HG03354 (cell line): ENCODE results near the gene TRIP13.
A peak's percentile ranks its signal among the peaks of the same experiment; 100 is the strongest.
"Not testable (repeated sequence)": the region's sequence is repeated elsewhere in the genome, so short reads cannot be mapped to it uniquely, and the experiment has no call there.

ENCODE experiments used
- ATAC-seq: cut with Tn5 transposase; IDR thresholded peaks from one replicate; pipeline ENCODE4 v1.9.1; 2021; ENCODE audit warnings: mild to moderate bottlenecking; ENCODE audit not compliant: unreplicated experiment, poor library complexity, severe bottlenecking

TRIP13 gene

GRCh38 chr5:892394-893136 lies at the start of gene TRIP13, which contains the start of gene BRD9:
TSS of gene TRIP13 (plus strand) at chr5:892884. CDS start at chr5:892999, 115 bp downstream.
TSS of gene BRD9 (minus strand) at chr5:892801. CDS start at chr5:892657, 144 bp downstream.
- peak; percentile 98 for ATAC-seq

GRCh38 chr5:843371-843770 lies 49.3 kb upstream of the TRIP13 start:
- not testable (repeated sequence) for ATAC-seq

DNA sequence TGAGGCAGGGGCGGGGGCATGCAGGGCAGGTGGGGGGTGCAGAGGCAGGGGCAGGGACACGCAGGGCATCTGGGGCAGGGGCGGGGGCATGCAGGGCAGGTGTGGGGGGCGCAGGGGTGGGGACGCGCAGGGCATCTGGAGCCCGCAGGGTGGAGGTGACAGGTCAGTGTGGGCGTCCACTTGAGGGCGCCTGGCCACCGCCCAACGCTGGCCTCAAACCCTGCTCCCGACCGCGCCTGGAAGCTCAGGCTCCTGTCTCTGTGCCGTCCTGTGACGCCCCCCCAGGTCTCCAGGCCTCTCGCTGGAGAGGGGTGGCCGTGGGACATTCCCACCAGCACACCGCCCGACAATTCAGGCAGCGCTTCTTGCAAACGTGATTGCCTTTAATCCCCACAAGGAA lies 48.8 kb upstream of the TRIP13 start:
- not testable (repeated sequence) for ATAC-seq

DNA sequence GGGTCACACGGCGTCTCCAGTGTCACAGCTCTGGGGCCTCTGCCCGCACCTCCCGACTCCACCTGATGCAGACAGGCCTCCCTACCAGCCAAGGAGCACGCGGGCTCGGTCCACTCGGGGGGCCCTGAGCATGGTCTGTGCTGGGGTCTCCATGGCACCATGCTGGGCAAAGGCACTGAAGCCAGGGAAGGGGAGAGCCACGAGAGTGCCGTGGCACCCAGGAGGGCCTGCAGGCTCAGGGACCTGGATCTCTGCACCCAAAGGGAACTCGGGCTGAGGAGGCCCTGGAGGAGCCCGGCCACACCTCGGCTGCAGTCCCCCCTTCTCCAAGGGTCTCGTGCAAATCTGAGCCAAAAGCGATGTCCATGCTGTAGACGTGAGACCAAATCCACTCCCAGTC lies 48.3 kb upstream of the TRIP13 start:
- not testable (repeated sequence) for ATAC-seq

DNA sequence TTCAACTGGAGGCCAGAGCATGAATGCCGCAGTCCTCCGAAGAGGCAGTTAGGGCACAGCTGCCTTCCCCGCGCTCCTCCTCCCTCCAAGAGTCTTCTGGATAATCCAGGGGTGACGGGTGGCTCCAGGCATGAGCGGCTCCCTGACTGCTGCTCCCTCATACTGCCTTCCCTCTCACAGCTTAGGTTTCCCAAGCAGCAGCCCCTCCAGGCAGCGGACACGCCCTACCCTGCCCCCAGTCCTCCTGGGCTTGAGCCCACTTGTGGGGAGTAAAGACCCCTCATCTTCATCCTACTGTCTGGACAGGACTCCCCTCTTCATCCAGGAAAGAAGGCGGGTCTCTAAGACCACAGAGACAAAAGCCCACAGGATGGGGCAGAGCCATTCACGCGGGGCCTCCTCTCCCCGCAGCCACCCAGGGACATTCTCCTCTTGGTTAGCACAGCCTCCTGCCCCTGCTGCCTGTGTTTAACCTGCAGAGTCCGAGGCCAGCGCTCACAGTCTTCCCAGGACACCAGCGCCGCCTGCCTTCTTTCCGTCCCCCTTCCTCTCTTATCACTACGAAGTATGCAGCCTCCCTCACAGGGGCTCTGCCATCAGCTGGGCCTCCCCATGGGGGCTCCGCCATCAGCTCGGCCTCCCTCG lies 47.5 kb upstream of the TRIP13 start:
- ATAC-seq: not testable (repeated sequence)

DNA sequence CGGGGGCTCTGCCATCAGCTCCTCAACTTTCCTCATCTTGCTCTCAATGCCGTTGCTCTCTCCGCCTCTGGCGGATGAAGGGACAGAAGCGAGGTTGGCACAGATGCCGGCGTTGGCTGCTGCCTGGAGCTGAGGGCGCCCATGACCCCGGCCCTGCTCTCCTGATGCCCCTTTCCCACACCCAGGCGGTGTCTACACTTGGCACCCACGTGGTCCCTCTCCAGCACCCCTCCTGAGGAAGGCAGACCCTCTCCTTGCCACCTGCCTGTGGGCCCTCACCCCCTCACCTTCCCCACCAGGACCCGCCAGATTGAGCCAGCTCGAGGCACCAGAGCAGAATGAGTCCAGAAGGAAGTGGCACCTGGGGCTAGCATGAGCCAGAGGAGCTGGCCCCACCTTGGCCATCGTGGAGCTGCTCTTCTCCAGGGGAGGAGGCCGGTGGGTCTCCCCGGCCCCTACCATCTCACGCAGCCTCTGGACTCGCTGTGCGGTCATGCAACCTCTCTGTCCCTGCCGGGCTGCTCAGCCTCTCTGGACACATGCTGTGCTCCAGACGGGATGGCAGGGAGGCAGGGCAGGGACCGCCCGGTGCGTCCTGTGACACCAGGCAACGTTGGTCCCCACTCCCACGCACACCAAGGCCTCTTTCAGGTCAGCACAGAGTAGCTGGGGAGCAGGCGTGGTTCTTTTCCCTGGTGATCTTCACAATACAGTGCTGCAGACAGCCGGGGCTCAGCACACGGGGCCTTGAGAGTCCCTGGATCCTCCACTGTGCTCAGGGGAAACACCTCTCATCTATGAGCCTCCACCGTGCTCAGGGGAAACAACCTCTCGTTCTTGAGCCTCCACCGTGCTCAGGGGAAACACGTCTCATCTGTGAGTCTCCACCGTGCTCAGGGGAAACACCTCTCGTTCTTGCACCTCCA lies 46.7 kb upstream of the TRIP13 start:
- ATAC-seq: not testable (repeated sequence)

DNA sequence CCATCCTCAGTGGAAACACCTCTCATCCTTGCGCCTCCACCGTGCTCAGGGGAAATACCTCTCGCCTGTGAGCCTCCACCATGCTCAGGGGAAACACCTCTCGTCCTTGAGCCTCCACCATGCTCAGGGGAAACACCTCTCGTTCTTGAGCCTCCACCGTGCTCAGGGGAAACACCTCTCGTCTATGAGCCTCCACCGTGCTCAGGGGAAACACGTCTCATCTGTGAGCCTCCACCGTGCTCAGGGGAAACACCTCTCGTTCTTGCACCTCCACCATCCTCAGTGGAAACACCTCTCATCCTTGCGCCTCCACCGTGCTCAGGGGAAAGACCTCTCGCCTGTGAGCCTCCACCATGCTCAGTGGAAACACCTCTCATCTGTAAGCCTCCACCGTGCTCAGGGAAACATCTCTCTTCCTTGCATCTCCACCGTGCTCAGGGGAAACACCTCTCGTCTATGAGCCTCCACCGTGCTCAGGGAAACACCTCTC lies 46.0 kb upstream of the TRIP13 start:
- not testable (repeated sequence) for ATAC-seq

GRCh38 chr5:847212-847611 lies 45.5 kb upstream of the TRIP13 start:
- ATAC-seq: not testable (repeated sequence)

DNA sequence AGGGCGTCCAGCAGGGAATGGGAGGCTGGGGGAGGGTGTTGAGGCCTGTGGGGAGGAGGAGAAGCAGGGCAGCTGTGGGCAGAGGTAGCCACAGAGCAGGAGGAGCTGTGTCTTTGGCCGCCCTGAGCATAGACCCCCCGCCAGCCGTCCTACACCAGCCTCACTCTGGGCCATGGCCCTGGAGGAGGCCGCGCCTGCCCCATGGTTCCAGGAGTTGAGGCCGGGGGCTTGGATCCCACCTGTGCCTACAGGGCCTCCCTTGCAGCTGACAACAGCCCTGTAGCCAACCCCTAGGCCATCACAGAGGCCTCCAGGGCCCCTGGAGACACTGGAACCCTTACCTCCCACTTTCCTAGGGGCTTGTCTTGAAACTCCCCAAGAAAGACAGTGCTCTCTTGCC lies 44.9 kb upstream of the TRIP13 start:
- ATAC-seq: not testable (repeated sequence)

DNA sequence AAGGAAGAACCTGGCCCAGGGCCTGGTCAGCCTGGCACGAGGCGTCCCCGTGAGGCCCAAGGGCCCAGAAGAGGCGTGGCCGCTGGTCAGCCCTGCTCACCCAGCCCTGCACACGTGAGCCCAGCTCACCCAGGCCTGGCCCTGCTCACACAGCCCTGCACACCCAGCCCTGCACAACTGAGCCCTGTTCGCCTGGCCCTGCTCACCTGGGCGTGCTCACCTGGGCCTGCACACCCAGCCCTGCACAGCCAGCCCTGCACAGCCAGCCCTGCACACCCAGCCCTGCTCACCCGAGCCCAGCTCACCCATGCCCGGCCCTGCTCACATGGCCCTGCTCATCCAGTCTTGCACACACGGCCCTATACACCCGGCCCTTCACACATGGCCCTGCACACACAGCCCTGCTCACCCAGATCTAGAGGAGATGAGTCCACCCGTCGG lies 44.0 kb upstream of the TRIP13 start:
- no peak for ATAC-seq

DNA sequence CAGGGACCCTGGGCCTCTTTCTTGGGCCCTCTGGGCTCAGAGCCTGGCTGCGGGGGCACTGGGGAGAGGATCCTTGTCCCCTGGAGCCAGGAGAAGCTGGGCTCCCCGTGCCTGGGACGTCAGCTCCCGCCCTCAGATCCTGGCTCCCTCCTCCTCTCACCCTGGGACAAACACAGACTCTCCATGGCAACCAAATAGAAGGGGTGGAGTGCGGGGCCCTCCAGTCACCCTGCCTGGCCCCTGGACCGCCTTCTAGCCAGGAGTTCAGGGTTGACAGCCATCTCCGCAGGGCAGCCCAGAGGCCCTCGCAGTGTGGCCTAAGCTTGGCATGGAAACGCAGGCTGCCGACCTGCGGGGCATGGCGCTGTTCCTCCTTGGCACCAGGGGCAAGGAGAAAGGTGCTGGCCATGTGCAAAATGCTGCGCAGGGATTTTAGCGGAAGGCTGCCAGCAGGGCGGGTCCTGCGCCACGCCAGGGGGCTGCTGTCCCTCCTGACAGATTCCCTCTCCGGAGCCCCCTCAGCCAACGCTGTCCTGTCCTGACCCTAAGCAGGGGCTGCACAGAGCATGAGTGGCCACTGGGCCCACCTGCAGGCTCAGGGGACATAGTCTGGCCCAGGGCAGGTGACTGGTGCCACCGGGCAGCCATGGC lies 42.9 kb upstream of the TRIP13 start:
- no peak for ATAC-seq

- ATAC-seq: no peak
These were observed 42.1 kb upstream of the TRIP13 start, which contains the start of gene ZDHHC11 for GRCh38 chr5:850511-851006. TSS of gene ZDHHC11 (minus strand) at chr5:850986. CDS start at chr5:850602, 384 bp downstream.

DNA sequence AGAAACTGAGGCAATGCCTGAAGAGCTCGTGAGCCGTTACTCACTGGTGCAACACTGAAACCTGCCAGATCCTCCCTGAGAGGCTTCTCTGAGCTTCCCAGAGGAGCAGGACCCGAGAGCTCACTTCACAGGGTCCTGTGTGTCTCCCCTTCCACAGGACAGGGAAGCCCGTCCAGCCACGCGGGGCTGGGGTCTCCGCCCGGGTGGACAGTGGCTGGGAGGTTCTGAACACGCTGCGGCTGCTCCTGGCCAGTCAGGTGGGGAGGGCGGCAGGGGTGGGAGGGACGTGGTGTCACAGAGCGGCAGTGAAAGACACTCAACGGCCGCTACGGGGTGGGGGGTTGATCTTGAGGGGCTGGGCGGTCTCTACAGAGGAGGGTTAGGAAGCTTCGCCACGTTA lies 41.6 kb upstream of the TRIP13 start:
- ATAC-seq: no peak

DNA sequence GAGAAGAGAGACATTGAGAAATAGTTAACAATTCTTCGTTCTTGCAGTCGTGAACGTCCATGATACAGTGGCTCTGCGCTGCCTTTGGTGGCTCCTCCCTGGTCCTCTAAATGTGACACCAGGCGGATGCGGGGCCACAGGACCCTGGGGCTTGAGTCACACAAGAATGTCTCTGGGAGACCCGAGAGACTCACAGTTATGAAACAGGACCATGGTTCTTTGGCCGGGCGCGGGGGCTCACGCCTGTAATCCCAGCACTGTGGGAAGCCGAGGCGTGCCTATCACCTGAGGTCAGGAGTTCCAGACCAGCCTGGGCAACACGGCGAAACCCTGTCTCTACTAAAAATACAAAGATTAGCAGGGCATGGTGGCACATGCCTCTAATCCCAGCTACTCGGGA lies 41.1 kb upstream of the TRIP13 start:
- no peak for ATAC-seq

- ATAC-seq: no peak
These were observed 40.7 kb upstream of the TRIP13 start for GRCh38 chr5:852018-852417.

DNA sequence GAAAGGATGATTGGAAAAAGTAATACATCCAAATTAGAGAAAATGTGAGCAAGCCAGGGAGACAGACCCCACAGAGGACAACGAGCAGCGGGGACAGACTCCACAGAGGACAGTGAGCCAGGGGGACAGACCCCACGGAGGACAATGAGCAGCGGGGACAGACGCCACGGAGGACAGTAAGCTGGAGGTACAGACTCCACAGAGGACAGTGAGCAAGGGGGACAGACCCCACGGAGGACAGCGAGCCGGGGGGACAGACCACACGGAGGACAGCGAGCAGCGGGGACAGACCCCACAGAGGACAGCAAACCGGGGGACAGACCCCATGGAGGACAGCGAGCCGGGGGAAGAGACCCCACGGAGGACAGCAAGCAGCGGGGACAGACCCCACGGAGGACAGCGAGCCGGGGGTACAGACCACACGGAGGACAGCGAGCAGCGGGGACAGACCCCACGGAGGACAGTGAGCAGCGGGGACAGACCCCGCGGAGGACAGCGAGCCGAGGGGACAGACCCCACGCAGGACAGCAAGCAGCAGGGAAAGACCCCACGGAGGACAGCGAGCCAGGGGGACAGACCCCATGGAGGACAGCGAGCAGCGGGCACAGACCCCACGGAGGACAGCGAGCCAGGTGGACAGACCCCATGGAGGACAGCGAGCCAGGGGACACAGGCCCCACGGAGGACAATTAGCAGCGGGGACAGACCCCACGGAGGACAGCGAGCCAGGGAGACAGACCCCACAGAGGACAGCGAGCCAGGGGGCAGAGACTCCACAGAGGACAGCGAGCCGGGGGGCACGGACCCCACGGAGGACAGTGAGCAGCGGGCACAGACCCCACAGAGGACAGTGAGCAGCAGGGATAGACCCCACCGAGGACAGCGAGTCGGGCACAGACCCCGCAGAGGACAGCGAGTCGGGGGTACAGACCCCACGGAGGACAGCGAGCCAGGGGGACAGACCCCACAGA lies 40.0 kb upstream of the TRIP13 start:
- no peak for ATAC-seq

GRCh38 chr5:853416-854090 lies 39.1 kb upstream of the TRIP13 start:
- ATAC-seq: not testable (repeated sequence)

- ATAC-seq: no peak
These were observed 38.5 kb upstream of the TRIP13 start for GRCh38 chr5:854217-854616.
